HG03558 (cell line): Measurements from ENCODE around the gene MAMDC4.
A peak's percentile ranks its signal among the peaks of the same experiment; 100 is the strongest.

Experiments
- ATAC-seq: cut with Tn5 transposase; IDR thresholded peaks from one replicate; pipeline ENCODE4 v1.9.1; 2021; ENCODE audit warnings: moderate number of reproducible peaks; ENCODE audit not compliant: unreplicated experiment; ENCODE audit errors: extremely low read depth

The MAMDC4 gene

DNA sequence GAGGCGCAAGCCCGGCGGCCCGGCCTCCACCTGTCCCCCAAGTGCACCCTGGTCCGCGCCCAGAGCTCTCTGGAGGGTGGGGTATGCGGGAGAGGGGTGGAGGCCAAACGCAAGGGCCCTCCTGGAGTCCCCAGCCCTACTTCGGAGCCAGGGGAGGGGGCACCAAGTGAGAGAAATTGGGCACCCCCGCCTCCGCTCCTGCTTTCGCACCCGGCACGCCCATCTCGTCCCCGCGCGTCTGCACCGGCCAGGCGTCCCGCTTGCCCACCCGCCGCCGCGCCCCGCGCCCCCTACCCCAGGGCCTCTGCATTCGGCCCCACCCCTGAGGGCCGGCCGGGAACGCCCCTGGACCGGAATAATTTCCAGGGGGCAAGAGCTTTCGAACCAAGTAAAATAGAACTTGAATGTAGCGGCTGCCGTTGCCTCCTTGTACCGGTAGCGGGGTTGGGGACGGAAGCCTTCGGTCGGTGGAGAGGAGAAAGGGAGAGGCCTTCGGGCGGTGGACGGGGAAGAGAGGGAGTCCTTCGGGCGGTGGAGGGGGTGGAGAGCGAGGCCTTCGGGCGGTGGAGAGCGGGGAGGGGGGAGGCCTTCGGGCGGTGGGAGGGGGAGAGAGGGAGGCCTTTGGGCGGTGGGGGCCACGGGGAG is 3.6 kb upstream of the MAMDC4 start:
- no peak for ATAC-seq

DNA sequence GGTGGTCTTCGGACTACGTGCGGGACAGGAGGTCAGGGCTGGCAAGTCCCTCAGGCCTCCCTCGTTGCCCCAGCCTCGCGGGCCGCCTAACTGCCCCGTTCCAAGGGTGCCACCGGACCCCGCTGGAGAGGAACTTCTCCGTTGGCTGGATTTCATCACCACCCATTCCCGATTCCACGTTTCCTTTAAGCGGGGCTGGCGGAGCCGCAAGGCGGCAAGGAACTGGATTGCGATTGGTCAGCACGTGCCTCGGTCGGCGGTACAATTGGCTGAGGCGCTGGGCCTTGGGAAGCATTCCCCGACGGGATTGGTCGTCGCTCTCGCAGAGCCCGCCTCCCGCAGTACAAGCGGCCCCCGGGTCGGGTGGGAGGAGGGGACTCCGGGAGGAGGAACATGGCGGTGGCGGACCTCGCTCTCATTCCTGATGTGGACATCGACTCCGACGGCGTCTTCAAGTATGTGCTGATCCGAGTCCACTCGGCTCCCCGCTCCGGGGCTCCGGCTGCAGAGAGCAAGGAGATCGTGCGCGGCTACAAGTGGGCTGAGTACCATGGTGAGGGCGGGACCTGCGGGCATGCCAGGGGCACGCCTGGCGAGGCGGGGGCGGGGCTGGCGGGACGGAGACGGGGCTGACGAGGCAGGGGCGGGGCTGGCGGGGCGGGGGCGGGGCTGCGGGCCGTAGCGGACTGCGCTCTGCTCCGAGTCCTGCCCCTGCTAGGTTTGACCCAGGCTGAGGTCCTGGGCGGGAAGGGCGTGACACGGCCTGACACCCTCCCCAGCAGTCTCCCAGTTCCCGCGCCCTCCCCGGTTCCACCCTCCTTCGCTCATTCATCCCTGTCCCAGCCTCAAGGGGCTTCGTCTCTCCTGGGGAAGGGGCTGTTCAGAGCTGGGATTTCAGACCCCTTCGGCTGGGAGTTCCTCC is 2.8 kb upstream of the MAMDC4 start, which contains the start of gene PHPT1:
Gene PHPT1, plus strand, starts transcription at position 372 of the 922 bp plus-strand sequence. Its CDS starts 22 bp downstream, at position 394.
- peak; percentile 48 for ATAC-seq

DNA sequence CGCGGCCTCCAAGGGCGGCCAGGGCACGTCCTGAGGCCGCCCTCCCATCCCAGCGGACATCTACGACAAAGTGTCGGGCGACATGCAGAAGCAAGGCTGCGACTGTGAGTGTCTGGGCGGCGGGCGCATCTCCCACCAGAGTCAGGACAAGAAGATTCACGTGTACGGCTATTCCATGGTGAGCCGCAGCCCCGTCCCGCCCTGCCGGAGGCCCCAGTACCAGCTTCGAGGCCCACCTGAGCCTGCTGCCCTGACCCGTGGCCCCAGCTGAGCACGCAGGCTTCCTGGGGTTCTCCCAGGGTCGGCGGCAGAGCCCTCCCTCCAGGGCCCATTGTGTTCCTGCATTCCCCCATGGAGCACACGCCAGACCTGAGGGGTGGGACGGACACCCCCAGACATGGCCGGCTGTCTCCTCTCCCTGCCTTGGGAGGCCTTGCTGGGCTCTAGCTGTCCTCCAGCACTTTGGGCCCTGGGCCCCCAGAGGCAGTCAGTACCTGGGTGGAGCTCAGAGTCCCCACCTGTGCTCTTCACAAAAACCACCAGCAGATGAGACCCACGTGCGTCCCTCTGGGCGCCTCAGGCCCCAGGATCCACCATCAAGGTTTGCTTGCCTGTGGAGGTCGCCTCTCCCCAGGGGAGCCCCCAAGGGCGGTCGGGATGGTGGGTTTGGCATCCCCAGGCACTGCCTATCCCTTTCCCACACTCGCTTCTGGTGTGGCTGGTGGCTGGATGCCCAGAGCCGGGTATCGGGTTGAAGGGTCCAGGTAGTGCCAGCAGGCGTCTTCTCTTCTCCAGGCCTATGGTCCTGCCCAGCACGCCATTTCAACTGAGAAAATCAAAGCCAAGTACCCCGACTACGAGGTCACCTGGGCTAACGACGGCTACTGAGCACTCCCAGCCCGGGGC is 1.9 kb upstream of the MAMDC4 start:
- ATAC-seq: no peak

DNA sequence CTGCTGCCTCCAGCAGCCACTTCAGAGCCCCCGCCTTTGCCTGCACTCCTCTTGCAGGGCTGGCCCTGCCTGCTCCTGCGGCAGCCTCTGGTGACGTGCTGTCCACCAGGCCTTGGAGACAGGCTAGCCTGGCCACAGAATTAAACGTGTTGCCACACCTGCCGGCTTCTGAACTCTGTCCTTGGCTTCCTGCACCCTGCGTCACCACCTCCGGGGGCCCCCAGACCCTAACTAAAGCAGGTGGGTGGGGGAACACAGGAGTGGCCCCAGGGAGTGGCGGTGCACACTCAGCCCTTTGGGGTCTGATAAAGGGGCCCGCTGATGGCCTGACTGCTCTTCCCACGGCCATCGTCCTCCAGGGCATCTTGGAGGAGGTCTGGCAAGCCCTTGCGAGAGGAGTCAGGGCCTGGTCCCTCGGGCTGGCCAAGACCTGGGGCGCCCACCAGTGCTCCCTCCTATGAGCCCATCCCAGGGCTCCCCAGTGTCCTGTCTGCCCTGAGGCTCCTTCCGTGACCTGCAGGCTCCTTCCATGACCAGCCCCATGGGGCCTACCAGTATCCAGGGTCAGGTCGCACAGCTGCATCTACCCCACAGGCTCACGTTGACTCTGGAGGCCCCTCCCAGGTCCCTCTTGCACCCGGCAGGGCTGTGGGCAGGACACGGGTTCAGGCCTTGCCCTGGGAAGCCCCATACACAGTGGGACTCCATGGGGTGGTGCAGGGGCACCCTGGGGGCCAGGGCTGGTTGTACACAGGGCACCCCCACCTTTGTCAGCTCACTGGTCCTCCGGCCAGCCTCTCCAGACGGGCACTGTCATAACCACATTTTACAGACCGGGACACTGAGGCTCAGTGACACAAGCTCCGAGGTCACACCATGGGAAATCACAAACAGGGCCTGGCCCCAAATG is 1.0 kb upstream of the MAMDC4 start:
- no peak for ATAC-seq

DNA sequence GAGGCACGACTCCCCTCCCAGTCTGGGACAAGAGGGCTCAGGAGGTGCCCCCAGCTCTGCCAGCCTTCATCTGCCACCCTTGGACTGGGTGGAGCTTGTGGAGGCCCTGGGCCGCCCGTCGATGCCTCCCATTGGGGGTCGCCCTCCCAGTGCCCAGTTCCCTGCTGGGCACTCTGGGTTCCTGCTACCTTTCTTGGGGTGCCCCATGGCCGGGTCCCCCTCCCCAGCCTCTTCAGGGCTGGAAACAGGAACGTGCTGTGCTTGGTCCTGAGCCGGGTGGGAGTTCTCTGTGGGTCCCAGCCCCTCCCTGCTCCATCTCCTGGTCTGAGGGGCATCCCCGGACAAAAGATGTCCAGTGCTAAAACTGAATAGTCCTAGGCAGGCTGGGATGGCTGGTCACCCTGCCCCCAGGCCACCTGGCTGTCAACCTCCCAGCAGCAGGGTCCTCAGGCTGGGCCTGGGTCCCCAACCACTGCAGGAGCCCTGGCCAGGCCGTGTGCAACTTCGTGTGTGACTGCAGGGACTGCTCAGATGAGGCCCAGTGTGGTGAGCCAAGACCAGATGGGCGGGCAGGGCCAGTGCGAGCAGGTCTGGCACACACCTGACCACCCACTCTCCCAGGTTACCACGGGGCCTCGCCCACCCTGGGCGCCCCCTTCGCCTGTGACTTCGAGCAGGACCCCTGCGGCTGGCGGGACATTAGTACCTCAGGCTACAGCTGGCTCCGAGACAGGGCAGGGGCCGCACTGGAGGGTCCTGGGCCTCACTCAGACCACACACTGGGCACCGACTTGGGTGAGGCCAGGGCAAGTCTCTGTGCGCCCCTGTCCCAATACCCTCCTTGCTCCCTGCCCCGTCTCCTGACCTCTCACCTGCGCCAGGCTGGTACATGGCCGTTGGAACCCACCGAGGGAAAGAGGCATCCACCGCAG is 784 bp downstream of the MAMDC4 start:
- ATAC-seq: no peak

DNA sequence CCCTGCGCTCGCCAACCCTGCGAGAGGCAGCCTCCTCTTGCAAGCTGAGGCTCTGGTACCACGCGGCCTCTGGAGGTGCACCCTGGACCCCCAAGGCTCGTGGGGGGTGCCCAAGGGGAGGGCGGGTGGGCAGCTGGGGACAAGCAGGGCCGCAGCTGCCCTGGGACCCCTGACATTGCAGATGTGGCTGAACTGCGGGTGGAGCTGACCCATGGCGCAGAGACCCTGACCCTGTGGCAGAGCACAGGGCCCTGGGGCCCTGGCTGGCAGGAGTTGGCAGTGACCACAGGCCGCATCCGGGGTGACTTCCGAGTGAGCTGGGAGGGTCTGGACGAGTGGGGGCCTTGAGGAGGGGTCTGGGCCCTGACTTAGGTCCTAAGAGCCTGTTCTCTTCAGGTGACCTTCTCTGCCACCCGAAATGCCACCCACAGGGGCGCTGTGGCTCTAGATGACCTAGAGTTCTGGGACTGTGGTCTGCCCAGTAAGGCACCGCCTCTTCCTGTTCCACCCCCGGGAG is 1.5 kb downstream of the MAMDC4 start:
- no peak for ATAC-seq

DNA sequence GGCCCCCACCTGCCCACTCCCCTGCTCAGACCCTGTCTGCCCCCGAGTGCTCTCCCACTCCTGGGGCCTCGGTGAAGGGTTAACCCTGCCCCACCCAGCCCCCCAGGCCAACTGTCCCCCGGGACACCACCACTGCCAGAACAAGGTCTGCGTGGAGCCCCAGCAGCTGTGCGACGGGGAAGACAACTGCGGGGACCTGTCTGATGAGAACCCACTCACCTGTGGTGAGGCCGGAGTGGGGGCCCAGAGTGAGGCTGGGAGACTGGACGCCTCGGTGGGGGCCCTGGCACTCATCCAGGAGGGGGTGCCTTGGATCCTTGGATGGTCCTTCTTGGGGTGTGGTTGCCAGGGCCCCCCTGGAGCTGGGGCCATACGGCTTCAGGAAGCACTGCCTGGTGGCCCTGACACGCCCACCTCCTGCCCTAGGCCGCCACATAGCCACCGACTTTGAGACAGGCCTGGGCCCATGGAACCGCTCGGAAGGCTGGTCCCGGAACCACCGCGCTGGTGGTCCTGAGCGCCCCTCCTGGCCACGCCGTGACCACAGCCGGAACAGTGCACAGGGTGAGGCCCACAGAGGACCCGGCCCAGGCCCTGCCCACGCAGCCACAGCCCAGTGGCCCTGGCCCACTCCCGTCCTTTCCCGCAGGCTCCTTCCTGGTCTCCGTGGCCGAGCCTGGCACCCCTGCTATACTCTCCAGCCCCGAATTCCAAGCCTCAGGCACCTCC is 2.1 kb downstream of the MAMDC4 start:
- no peak for ATAC-seq

DNA sequence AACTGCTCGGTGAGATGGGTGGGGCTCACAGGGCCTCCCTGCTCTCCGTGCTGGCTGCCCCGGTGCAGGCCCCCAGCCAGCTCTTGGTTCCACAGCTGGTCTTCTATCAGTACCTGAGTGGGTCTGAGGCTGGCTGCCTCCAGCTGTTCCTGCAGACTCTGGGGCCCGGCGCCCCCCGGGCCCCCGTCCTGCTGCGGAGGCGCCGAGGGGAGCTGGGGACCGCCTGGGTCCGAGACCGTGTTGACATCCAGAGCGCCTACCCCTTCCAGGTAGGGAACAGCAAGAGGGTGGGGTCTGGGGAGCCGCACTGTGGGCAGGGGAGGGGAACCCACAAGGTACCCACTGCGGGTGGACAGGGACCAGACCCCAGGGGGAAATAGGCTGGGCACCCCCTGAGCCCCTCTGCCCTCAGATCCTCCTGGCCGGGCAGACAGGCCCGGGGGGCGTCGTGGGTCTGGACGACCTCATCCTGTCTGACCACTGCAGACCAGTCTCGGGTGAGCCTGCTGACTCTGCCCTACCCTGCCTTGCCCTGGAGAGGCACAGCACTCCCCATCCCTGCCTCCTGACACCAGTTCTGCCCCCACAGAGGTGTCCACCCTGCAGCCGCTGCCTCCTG is 2.8 kb downstream of the MAMDC4 start:
- ATAC-seq: no peak

DNA sequence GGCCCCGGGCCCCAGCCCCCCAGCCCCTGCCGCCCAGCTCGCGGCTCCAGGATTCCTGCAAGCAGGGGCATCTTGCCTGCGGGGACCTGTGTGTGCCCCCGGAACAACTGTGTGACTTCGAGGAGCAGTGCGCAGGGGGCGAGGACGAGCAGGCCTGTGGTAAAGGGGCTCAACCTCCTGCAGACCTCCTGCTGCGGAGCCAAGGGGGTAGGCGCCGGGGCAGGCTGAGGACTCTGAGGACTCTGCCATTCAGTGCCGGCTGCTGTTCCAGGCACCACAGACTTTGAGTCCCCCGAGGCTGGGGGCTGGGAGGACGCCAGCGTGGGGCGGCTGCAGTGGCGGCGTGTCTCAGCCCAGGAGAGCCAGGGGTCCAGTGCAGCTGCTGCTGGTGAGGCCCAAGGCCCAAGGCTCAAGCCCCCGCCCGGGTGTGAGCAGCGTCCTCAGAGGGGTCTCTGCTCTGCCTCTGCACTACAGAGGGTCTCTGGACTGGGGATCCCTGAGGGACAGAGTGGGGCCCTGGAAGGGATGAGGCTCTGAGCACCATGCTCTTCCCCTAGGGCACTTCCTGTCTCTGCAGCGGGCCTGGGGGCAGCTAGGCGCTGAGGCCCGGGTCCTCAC is 3.4 kb downstream of the MAMDC4 start:
- ATAC-seq: no peak

DNA sequence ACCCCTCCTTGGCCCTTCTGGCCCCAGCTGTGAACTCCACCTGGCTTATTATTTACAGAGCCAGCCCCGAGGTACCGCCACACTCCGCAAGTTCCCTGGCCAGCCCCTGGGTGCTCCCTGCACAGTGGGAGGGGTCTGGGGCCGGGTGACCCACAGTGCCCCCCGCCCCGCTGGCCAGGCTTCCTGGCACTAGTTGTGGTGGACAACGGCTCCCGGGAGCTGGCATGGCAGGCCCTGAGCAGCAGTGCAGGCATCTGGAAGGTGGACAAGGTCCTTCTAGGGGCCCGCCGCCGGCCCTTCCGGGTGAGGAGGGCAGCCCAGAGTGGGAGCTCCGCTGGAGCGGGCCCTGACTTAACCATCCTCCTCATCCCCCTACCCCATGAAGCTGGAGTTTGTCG is 3.9 kb downstream of the MAMDC4 start:
- ATAC-seq: no peak

DNA sequence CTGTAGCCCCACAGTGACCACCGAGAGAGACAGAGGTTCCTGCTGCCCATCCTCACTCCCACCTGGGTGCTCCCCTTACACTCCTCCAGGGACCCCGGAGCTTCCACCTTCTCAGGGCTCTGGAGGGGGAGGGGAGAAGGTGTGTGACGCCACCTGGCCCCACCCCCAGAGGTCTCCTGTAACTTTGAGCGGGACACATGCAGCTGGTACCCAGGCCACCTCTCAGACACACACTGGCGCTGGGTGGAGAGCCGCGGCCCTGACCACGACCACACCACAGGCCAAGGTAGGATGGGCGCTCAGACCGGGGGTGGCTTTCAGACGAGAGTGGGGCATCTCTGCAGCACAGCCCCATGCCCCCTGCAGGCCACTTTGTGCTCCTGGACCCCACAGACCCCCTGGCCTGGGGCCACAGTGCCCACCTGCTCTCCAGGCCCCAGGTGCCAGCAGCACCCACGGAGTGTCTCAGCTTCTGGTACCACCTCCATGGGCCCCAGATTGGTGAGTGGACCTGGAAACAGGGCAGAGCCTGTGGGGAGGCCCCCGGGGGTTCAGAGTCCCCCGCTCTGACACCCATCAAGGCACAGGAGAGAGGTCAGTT is 4.5 kb downstream of the MAMDC4 start:
- no peak for ATAC-seq

DNA sequence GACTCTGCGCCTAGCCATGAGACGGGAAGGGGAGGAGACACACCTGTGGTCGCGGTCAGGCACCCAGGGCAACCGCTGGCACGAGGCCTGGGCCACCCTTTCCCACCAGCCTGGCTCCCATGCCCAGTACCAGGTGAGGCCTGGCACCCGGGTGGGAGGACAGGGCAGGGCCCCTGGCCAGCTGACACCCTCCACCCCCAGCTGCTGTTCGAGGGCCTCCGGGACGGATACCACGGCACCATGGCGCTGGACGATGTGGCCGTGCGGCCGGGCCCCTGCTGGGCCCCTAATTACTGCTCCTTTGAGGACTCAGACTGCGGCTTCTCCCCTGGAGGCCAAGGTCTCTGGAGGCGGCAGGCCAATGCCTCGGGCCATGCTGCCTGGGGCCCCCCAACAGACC is 5.0 kb downstream of the MAMDC4 start:
- no peak for ATAC-seq

DNA sequence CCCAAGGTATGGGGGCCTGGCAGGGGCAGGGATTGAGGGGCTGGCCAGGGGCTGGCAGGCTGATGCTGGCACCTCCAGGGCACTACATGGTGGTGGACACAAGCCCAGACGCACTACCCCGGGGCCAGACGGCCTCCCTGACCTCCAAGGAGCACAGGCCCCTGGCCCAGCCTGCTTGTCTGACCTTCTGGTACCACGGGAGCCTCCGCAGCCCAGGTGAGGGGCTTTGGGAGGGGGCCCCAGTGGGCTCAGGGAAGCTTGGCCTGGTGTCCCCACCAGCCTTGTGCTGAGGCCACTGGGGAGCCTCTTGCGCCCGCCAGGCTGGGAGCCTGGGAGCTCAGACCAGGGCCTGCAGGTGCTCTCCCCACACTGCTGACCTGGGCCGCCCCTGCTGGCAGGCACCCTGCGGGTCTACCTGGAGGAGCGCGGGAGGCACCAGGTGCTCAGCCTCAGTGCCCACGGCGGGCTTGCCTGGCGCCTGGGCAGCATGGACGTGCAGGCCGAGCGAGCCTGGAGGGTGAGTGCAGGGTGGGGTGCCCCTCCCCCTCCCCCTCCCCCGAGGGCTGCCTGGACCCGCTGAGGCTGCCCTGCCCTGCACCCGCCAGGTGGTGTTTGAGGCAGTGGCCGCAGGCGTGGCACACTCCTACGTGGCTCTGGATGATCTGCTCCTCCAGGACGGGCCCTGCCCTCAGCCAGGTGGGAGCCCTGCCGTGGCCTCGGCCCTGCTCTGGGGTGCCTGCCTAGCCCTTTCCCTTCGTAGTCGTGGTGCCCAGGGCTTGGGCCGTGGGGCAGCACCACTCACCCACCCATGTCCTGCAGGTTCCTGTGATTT is 5.7 kb downstream of the MAMDC4 start:
- ATAC-seq: no peak

DNA sequence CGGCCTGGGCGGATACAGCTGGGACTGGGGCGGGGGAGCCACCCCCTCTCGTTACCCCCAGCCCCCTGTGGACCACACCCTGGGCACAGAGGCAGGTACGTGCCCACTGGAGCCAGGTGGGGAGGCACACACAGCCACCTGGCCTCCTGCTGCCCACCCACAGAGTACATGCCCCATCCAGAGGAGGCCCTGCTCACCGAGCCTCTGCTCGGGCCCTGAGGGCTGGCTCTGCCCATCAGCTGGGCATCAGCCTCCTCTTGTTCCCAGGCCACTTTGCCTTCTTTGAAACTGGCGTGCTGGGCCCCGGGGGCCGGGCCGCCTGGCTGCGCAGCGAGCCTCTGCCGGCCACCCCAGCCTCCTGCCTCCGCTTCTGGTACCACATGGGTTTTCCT is 6.3 kb downstream of the MAMDC4 start:
- no peak for ATAC-seq
